ENCODE measurements around the gene FAM83B.
"Not testable (repeated sequence)": the region's sequence is repeated elsewhere in the genome, so short reads cannot be mapped to it uniquely, and the experiment has no call there.

Gene FAM83B

DNA sequence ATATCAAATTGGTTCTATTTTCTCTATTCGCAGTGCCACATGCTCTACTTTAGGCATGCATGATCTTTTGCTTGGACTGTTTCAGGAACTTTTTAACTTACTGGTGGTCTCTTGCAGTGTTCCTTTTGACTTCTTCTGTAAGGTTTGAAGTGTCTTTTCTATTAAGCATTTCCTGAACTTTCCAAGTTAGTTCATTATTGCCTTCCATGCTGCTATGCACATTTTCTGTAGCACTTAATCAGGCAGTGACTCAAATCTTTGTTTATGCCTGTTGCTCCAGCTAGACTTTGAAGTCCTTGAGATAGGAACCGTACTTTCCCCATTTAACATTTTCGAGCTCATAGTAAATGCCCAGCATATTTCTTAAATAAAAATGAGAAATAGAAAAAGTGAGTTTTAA, 52.2 kb downstream of the FAM83B start:
- DNase-seq: no peak

DNA sequence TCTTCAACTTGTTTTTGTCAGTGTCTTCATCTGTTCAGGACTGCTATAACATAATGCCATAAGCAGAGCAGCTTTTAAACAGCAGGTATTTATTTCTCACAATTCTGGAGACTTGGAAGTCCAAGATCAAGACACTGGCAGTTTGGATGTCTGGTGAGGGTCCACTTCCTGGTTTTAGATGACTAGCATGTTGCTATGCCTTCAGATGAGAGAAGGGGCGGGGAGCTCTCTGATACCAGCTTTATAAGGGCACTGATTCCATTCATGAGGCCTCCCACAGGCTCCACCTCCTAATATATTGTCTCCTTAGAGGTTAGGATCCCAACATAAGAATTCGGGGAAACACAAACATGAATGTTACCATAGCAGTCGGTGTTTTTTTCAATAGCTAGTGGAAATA, 52.9 kb downstream of the FAM83B start:
- no peak for DNase-seq

DNA sequence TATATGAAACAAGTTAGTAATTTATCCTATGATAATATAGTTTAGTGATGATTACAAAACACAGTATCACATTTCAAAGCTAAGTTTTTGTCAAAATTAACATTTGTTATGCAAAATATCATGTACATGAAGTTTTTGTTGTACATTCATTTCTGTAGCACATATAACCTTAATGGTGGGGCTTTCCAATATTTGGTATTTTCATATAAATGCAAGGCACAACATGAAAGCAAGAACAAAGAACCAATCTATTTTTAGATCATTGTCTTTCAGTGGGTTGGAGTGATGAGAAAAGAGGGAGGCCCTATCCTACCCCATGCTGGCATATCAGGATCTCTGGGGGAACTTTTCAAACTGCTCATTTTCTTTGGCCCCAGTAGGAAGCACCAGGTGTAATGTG, 53.4 kb downstream of the FAM83B start:
- DNase-seq: no peak

DNA sequence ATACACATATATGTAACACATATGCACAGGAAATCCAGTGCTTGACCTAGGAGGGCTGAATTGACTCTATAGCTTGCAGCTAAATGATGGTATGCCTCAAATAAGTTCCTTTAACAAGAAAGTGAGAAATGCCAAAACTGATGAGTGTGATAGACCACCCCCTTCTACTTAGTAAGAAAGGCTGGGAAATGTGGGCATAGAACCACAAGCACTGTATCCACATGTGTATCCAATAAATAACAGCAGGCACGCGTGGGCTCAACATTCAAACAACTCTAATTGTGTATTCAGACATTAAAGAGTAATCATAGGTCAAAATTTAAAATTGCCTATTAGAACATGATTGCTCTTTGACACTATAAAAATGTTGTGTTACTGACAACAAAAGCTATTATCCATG, 54.1 kb downstream of the FAM83B start:
- DNase-seq: no peak

DNA sequence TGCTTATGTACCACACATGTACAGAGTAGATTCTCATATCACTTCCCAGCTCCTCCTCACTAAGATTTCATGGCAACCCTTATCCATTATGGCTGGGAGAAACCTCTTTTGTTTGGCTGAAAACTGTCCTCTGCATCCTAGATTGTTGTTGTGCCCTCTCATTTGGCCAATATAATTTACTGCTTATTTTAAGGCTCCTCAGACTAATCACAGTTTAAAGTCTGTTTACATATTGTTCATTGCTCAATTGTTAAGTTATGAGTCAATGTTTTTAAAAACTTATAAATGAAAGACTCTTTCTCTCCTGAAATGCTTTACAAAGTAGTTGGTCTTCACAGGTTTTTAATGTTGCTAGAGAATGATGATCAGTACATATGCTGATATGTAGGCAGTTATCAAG, 57.3 kb downstream of the FAM83B start:
- DNase-seq: no peak

DNA sequence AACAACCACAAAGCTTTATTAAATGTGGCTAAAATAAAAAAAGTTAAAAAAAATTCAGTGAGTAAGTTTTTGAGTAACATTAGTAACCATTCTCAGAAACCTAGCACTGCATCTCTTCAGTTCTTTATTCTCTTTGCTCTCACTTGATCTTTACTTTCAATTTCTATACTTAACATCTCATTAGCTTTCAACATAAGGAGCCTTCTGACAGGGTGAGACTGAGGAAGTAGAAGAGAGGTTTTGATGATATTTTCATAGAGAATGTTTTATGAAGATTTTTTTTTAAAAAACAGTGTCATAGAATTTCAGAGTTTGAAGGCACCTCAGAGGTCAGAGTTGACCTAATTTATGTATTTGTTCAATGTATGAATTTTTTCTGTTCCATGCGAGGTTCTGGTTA, 60.8 kb downstream of the FAM83B start:
- no peak for DNase-seq

DNA sequence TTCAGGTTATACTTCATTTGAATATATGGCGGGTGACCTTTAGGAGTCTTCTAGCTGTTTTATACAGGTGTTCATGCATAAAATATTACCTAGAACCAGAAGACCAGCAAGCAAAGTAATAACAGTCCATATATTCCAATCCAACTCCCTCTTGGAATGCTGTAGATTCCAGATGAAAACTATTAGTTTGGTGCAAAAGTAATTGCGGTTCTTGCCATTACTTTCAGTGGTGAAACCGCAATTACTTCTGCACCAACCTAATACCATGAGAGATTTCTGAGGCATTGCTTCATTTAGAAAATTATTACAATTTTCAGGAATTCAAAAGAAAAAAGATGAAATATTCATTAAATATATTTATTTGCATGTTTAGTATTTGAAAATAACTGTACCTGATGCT, 62.6 kb downstream of the FAM83B start:
- DNase-seq: no peak

DNA sequence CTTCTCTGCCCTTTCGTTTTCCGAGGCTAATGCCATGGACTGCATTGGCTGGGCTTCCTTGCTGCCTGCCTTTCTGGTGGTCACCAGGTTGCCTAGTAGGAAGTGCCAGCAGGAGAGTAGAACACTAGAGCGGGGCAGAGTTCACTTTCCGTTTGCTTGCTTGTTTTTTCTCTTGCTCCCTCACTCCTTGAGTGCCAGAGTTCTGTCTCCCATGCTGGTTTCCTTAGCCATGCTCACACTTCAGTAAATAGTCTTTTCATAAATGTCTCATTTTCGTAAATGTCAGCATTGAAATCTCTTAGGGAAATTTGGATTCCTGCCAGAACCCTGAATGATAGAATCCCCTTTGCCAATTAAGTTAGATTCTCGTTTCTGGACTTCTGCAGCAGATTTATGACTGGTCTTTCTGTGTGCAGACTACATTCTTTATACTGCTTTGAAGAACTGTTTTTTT, 63.9 kb downstream of the FAM83B start:
- peak in 1 of 56 donors; percentile 11 for DNase-seq

DNA sequence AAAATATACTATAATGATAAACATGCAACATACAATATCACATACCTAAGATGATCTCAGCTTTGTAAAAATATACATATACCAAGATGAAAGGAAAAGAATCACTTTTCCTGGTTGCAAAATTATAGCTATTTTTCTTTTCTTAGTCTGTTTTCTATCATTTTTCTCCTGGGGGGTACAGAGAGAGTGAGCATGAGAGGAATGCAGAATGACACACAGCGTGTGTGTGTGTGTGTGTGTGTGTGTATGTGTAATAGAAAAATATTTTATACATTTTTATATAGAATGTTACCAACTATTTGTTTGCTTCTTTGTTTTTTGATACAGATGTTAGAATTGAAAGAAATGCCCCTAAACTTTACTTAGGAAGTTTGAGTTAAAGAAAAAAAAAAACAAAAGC, 64.3 kb downstream of the FAM83B start:
- DNase-seq: no peak

DNA sequence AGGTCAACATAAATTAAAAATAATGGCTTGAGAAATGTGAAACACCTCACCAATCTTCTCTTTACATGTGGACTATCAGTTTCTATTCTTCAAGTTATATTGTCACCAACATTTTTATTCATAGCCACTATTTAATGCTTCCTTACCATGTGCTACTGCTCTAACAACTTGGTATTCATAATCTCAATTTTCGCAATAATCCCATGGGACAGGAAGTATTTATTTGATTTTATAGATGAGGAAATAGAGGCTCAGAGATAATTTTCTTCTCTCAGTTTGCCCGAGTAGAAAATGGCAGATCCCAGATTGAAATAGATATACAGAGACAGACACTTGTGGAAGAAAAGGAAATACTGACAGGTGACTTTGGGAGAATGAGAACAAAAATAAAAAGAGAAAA, 66.6 kb downstream of the FAM83B start:
- DNase-seq: no peak

DNA sequence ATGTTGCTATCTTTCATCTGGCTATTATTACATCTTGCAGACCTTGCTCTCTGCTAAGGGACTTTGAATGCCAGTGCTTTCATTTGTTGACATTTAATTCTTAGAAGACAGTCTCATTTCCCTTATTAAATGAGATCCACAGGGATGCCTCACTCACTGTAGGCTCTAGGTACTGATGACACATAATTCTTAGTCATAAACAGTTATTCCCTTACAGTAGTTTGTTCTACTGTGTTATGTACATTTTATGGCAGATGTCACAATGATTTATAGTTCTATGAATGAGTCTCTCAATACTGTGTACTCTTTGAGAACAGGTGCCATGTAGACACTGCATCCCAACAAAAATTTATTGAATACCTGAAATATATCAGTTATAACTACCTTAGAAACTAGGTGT, 70.3 kb downstream of the FAM83B start:
- no peak for DNase-seq

DNA sequence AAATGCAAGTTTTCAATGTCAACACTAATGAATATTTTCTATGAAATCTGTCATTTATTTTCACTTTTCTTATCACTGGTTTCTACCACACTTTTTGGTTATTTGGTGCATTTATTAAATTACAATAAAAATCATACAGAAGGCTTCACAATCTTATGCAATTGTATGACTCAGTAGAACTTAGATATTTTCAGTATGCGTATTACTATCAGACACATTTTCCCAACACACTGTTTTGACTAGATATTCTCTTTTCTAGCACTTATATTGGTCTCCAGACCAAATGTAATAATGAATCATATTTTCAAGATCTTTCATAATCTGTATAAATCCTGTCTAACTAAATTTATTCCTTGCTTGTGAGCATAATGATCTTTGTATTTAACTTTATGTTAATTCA, 74.1 kb downstream of the FAM83B start:
- DNase-seq: no peak

DNA sequence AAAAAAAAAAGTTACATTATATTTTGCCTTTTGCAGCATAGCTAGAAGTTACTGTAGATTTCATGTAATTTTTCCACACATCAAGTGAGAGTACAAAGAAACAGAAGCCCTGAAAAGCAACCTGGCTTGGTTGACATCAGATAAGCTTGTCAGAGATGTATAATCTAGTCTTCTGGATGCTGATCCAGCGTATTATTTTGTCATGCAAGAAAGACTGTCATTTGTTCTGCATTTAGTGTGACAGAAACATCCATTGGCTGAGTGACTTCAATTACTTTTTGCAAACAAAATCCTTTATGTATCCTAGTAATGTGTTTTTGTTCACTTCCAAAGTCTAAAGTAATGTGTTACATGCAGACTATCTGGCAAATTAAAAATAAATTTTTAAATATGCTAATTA, 75.3 kb downstream of the FAM83B start:
- no peak for DNase-seq

DNA sequence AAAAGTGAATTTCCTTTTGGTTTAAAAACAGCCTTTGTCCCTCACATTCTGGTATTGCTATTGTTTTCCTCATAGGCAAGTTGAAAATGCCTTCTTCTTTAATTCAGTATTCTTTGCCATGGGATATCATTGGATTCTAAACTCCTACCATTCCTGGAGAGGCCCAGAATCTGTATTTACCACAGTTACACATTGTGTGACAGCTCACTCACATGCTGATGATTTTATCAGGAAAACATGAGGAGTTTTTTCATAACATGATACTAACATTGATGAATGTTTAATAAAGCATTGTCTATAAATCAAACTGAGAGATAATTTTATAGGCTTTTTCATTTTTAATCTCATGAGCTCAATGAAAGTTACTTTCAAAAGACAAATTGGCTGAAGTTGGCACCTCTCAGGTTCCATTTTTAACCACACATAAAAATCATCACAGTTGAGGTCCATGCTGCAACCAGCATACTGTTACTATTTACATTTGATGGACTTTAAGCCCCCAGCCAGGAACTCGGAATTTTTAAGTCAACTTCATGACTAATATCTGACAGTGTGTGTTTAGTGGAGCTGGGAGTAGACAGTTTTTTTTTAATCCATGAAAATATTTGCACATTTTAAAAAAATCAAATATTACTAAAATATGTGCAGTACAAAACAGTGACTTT, 82.8 kb downstream of the FAM83B start:
- no peak for DNase-seq

DNA sequence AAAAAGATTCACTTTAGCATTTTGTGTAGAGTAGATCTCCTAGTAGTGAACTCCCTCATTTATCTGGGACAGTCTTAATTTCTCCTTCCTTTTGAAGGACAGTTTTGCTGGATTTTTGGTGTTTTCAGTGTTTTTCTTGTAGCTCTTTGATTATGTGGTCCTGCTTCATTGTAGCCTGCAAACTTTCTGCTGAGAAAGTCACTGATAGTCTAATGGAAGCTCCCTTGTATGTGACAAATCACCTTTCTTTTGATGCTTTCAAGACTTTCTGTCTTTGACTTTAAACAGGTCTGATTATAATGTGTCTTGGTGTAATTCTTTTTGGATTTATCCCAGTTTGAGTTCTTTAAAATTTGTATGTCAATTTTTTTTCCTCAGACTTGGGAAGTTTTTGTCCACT, 86.1 kb downstream of the FAM83B start:
- no peak for DNase-seq

DNA sequence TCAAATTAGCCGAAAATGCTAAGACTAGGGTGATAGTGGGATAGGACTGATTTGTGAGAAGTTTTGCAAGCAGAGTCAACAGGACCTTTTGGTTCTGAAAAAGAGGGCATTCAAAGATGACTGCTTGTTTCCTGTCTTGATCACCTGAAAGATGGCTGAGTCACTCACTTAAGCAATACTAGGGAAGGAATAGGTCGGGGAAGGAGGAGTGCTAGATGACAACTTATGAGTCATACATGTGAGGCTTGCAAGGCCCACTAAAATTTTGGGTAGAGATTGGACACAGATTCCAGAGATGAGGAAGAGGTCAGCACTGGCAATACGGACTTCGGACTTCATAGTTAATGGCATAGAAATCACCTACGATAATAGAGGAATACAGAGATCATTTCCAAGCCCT, 89.2 kb downstream of the FAM83B start:
- DNase-seq: no peak

DNA sequence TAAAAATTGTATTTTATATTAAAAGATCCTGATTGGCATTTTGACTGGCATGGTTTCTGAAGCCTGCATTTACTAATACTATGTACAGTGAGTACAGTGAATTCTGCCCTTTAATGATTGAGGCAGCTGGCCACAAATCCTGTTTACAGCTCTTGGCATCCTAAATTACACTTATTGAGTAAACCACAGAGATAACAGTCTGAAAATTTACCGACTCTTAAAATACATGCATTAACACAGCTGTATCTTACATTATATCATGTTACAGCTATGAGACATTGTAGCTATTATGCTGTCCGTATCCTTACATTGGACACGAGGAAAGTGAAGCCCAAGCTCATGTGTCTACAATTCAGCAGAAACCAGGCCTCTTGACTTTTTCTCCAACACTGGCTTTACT, 90.8 kb downstream of the FAM83B start:
- no peak for DNase-seq

DNA sequence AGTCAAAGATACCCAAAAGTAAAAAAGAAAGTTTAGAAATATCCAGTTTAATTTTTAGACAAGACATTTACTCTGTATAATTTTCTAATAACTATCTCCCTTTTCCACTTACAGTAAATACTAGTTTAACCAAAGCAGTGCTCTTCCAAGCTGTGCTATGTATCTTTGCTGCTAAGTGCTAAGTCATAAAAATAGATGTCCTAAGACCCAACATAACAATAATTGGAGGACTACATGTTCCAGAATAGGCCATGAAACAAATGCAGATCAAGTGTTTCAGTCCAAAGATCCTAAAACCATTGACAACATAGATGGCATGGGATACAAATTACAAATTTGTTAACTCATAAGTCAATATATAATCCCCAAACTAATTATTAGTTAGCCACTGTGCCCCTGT, 111.1 kb downstream of the FAM83B start:
- DNase-seq: no peak

DNA sequence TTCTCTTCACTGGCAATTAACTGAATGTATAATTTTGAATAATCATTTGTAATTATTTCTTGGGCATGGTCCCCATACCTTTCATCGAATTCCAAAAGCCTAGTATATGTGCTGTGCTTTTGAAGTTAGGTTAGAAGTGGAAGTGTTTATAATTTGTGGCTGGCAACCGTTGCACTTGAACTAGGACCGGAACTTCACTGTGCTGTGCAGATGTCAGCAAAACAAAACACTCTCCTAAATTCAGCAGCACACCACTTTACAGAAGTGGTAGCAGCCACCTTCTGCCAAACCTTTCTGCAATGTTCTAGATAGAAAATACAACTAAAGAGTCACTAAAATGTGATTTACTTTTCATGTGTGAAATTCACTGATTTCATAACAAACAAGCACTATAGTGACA, 111.9 kb downstream of the FAM83B start:
- no peak for DNase-seq

DNA sequence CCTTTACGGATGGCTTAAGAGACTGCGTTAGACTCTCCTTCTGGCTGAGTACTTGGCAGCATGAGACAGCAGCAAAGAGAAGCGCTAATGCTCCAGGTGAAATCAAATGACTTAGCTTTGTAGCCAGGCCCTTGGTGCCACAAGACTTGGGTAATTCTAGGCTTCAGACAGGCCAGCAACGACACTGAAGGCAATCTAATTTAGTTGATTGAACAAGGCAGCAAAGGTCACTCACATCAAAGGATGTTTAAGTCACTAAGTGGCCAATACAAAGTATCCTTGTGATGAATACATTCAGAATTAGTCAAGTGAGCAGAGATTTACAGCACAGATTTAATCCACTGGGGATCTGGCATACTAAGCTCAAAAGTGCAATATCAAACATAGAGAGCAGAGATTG, 113.2 kb downstream of the FAM83B start:
- DNase-seq: no peak

DNA sequence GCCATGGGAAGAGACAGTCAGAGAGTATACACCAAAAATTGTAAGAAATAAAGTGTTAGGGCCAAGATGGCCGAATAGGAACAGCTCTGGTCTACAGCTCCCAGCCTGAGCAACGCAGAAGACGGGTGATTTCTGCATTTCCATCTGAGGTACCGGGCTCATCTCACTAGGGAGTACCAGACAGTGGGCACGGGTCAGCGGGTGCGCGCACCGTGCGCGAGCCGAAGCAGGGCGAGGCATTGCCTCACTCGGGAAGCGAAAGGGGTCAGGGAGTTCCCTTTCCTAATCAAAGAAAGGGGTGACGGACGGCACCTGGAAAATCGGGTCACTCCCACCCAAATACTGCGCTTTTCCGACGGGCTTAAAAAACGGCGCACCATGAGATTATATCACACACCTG, 114.8 kb downstream of the FAM83B start:
- DNase-seq: not testable (repeated sequence)

DNA sequence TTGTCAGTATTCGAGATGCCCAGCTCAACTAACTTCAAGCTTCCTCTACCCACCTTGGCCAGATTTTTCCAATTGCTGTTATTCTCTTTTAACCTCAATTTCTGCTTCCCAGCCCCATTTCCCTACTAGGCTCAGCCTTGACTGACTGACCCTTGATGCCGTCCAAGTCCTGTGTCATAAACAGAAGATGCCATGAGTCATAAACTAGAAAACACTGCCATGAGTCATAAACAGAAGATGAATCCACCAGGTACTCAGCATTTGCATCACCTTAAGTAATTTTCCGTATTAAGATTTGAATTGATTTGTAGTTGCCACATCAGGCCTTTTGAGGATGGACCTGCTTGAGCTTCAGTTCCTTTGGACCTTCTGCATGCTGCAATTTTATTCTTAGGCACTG, 123.8 kb downstream of the FAM83B start:
- no peak for DNase-seq

DNA sequence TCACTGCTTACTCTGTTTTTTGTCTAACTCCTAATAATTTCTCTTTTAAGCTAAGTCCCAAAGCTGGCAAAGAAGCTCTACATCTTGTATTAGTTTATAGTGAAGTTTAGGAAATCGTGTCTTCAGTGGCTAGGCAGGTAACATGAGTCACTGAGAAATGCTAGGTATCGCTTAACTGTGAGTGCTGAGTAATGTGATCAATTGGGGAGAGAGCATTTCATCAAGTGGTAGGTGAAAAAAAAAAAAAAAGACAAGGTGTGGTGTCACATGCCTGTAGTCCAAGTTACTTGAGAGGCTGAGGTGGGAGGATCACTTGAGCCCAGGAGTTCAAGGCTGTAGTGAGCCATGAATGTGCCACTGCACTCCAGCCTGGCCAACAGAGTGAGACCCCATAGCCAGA, 125.3 kb downstream of the FAM83B start:
- no peak for DNase-seq

DNA sequence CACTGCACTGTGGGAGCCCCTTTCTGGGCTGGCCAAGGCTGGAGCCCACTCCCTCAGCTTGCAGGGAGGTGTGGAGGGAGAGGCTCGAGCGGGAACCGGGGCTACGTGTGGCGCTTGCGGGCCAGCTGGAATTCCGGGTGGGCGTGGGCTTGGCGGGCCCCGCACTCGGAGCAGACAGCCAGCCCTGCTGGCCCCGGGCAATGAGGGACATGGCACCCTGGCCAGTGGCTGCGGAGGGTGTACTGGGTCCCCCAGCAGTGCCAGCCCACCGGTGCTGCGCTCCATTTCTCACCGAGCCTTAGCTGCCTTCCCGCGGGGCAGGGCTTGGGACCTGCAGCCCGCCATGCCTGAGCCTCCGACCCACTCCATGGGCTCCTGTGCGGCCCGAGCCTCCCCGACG, 132.6 kb downstream of the FAM83B start:
- DNase-seq: not testable (repeated sequence)
